K562 (cell line): ENCODE measurements around the gene IRF9. TPM values are rescaled to one million over a fixed set of nuclear protein-coding genes. Genes with fewer than 3 reads are reported as not detected.

ENCODE experiments used
- E2F1 ChIP-seq: sonication (generic); formaldehyde crosslinking; IDR thresholded peaks from 2 replicates; pipeline ENCODE4 v1.8.1; 2023; ENCODE audit warnings: mild to moderate bottlenecking, missing genetic modification reagents, moderate library complexity
- E2F8 ChIP-seq: fragments of 450-650 bp; IDR thresholded peaks from 2 replicates; pipeline ENCODE4 v1.7.1; 2018; ENCODE audit warnings: mild to moderate bottlenecking, low read depth; ENCODE audit not compliant: partially characterized antibody
- GATA2 ChIP-seq: sonication (generic); formaldehyde crosslinking; IDR thresholded peaks from 2 replicates; pipeline ENCODE4 v1.4.0; 2020; ENCODE audit warnings: mild to moderate bottlenecking, missing genetic modification reagents
- HDAC8 ChIP-seq: fragments of 450-650 bp; IDR thresholded peaks from 2 replicates; pipeline ENCODE4 v1.6.1; 2016; ENCODE audit warnings: mild to moderate bottlenecking, missing genetic modification characterization, moderate library complexity, missing compliant biosample characterization
- NONO ChIP-seq, 2 experiments: fragments of 200-400 bp in 1 of 2; fragments of 450-650 bp in 1 of 2; formaldehyde crosslinking in 1 of 2; IDR thresholded peaks; 2 replicates each; pipeline ENCODE4 v1.6.1; 2017; ENCODE audit warnings: low read depth in 2 of 2, mild to moderate bottlenecking in 2 of 2, moderate library complexity in 2 of 2, low read length in 1 of 2
- PHTF2 ChIP-seq: fragments of 250-450 bp; sonication (Bioruptor Pico); IDR thresholded peaks from 2 replicates; pipeline ENCODE4 v1.5.0; 2021; ENCODE audit warnings: mild to moderate bottlenecking
- POLR2G ChIP-seq: fragments of 200-400 bp; formaldehyde crosslinking; IDR thresholded peaks from 2 replicates; pipeline ENCODE4 v1.6.1; 2017; ENCODE audit warnings: low read depth, mild to moderate bottlenecking, antibody characterized with exemption, low read length, moderate library complexity
- RAD51 ChIP-seq: fragments of 450-650 bp; IDR thresholded peaks from 2 replicates; pipeline ENCODE4 v1.7.1; 2016; ENCODE audit warnings: low read depth, mild to moderate bottlenecking, borderline replicate concordance
- SP1 ChIP-seq: sonication (generic); formaldehyde crosslinking; IDR thresholded peaks from 2 replicates; pipeline ENCODE4 v1.8.1; 2022; ENCODE audit warnings: mild to moderate bottlenecking, missing genetic modification reagents
- TEAD4 ChIP-seq, 2 experiments: sonication (generic) in 1 of 2; formaldehyde crosslinking in 1 of 2; IDR thresholded peaks; 2 replicates each; pipeline versions ENCODE4 v1.6.1 to v1.8.0; 2012 to 2022; ENCODE audit warnings: borderline replicate concordance in 1 of 2, inconsistent platforms in 1 of 2, low read length in 1 of 2, mild to moderate bottlenecking in 1 of 2, missing genetic modification reagents in 1 of 2
- ZNF263 ChIP-seq: sonication (generic); formaldehyde crosslinking; IDR thresholded peaks from 2 replicates; pipeline ENCODE4 v1.8.0; 2022; ENCODE audit warnings: mild to moderate bottlenecking, missing genetic modification reagents, borderline replicate concordance
- ZNF407 ChIP-seq: fragments of 450-650 bp; IDR thresholded peaks from 2 replicates; pipeline ENCODE4 v1.6.1; 2016; ENCODE audit warnings: low read depth
- ZNF436 ChIP-seq: fragments of 250-450, 450-650 bp; sonication (Bioruptor Pico); formaldehyde crosslinking; IDR thresholded peaks from 2 replicates; pipeline ENCODE4 v1.7.0; 2020; ENCODE audit warnings: mild to moderate bottlenecking
- polyA plus RNA-seq, 8 experiments: library from polyadenylated mRNA; depleted of rRNA in 4 of 8; stranded (reverse) in 5 of 8; unstranded in 3 of 8; fragments of >200 nt; fragmentation: Nextera tagmentation in 2 of 8; fragmentation: Illumina TruSeq in 1 of 8; extraction: Ambion mirVana in 2 of 8; extraction: Trizol in 1 of 8; gene quantifications; 2 replicates each; pipeline versions ENCODE4 v1.2.1 to v1.2.3, GENCODE V29; 2011 to 2014; ENCODE audit warnings: inconsistent platforms in 1 of 8, missing spikeins in 1 of 8
- total RNA-seq, 7 experiments: library from RNA; depleted of rRNA in 6 of 7; stranded (reverse); fragments of >200 nt in 6 of 7; fragmentation: Illumina TruSeq in 2 of 7; extraction: Trizol in 2 of 7; gene quantifications; 2 replicates each; pipeline versions ENCODE4 v1.2.1 to v1.2.3, GENCODE V29; 2011 to 2021; ENCODE audit warnings: low replicate concordance in 1 of 7

Gene IRF9
- total and polyA plus RNA-seq, 9 of the 15 experiments (the other 6 are each of a cell fraction or from before 2014, with no cell fraction given), result 0.79 to 14.8 (median 6.1) TPM

- TF ChIP-seq ZNF407, result peak; percentile 18; the same call in 1 of the 2 replicates
- TF ChIP-seq PHTF2 (CRISPR knock-in tag), result no peak
- TF ChIP-seq POLR2G, result peak; percentile 94
- TF ChIP-seq HDAC8, result no peak
- peak; percentile 66; the same call in 1 of the 2 replicates for TF ChIP-seq ZNF263 (CRISPR knock-in tag)
- peak; percentile 69; the same call in 1 of the 2 replicates for TF ChIP-seq SP1 (CRISPR knock-in tag)
- TF ChIP-seq E2F8, result peak; percentile 93
- TF ChIP-seq RAD51, result no peak
- TF ChIP-seq E2F1 (CRISPR knock-in tag), result 0 out of 2 replicates have a peak, but pooled peaks have one; percentile 55
- TF ChIP-seq NONO (IDR thresholded peaks at IDR 0.05; ENCODE audit: low read depth in 2 of 2, low read length in 1 of 2), result no peak
- TF ChIP-seq ZNF436 (CRISPR knock-in tag), result no peak
- TF ChIP-seq TEAD4 (IDR thresholded peaks at IDR 0.05; ENCODE audit: low read length), result no peak
- no peak for TF ChIP-seq TEAD4 (CRISPR knock-in tag; IDR thresholded peaks at IDR 0.05; ENCODE audit: borderline replicate concordance)
- no peak for TF ChIP-seq GATA2 (CRISPR knock-in tag)
Observed at GRCh38 chr14:24195186-24196070, 34.4 kb downstream of the IRF9 start, which contains the start of gene TM9SF1 (continued).
